Activated naive CD4-positive, alpha-beta T cell (primary cell): ENCODE data around the gene VPS8.
"Not testable (repeated sequence)": the region's sequence is repeated elsewhere in the genome, so short reads cannot be mapped to it uniquely, and the experiment has no call there.

Source experiments
- DNase-seq, 4 experiments: peaks; one replicate each; lab custom pipeline; 2025; lab: John Stamatoyannopoulos, UW

The VPS8 gene

GRCh38 chr3:184993394-184993793 lies 181.4 kb downstream of the VPS8 start:
- no peak for DNase-seq

GRCh38 chr3:185003876-185004275 lies 191.9 kb downstream of the VPS8 start:
- DNase-seq: not testable (repeated sequence)

- DNase-seq: no peak
These were observed 197.7 kb downstream of the VPS8 start for GRCh38 chr3:185009650-185010049.

- not testable (repeated sequence) for DNase-seq
These were observed 205.6 kb downstream of the VPS8 start for GRCh38 chr3:185017584-185017983.

DNA sequence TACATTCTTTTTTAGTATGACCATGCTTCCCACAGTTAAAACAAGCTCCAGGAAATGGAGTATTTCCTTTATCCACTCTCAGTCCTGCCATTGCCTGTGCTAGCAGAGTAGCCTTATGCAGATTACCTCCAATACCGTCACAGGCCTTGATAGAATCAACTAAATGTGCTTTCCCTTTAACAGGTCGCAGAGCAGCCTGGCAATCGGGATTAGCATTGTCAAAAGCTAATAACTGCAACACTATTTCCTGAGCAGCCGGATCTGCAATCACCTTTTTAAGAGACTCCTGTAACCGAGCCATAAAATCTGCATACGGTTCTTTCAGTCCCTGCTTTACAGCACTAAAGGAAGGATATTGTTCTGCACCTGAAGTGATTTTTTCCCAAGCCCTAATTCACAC lies 206.0 kb downstream of the VPS8 start:
- not testable (repeated sequence) for DNase-seq

- DNase-seq: no peak
These were observed 209.3 kb downstream of the VPS8 start for GRCh38 chr3:185021256-185021655.

DNA sequence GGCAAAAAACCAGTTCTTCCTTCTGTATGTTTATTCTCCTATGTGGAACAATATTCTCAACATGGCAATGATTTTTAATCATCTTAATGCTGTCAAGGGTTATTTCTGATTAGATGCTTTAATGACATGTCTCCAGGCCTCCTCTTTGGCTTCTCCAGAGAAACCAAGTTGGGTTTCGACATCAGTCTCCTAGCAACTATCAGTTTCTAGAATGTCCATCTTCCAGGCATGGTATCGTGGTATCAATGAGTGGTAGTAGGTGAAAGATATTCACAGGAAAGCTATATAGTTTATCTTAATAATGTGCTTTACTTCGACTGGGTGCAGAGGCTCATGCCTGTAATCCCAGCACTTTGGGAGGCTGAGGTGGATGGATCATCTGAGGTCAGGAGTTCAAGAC lies 212.4 kb downstream of the VPS8 start:
- no peak for DNase-seq

GRCh38 chr3:185024966-185025365 lies 213.0 kb downstream of the VPS8 start:
- DNase-seq: no peak

DNA sequence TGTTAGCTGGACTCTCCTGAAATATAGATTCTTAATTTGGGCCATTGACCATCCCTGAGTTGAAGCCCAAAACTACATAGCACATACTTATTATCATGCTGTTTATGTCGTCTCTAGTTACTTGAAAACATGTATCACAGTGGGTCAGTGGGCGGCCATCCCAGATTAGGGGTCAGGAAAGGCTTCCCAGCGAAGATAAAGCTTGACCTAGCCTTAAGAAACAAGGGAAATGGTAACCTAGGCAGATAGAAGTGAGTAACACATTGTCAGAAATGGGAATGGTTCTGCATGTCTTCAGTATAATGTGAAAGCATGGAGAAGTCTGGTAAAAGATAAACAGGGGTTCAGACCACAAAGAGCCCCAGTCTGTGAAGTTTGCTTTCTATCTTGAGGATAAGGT lies 216.2 kb downstream of the VPS8 start:
- no peak for DNase-seq

GRCh38 chr3:185029086-185029485 lies 217.1 kb downstream of the VPS8 start:
- no peak for DNase-seq

GRCh38 chr3:185030399-185030798 lies 218.4 kb downstream of the VPS8 start:
- DNase-seq: no peak

DNA sequence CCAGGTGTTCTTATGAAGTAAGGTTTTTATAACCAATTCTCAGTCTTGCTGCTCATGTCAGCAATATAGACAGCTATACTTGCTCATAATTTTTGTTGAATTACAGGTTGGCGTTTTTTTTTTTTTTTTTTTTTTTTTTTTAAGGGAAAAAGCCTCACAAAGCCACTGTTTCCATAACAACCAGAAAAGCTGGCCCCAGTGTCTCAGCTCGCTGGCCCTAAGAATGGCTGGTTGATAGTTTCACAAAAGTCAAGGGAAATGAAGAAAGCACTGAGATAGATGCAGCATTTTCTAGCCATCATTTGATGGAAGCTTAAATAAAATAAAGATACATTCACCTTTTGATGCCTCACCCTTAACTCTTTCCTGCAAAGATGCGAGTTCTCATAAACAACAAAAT lies 219.0 kb downstream of the VPS8 start:
- DNase-seq: no peak

DNA sequence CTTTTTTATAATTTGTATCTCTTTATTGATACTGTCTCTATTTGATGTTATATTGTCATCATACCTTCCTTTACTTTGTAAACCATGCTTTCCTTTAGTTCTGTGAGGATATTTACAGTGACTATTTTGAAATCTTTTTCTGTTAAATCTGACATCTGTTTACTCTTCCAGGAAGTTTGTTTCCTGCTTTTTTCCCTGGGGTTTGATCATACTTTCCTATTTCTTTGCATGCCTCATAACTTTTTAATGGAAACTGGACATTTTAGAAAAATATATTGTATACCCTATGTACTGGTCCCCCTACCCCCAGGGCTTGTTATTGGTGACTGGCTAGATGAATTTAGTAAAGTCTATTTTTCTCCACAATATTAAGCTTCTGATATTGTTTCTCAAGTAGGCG lies 225.8 kb downstream of the VPS8 start:
- no peak for DNase-seq

DNA sequence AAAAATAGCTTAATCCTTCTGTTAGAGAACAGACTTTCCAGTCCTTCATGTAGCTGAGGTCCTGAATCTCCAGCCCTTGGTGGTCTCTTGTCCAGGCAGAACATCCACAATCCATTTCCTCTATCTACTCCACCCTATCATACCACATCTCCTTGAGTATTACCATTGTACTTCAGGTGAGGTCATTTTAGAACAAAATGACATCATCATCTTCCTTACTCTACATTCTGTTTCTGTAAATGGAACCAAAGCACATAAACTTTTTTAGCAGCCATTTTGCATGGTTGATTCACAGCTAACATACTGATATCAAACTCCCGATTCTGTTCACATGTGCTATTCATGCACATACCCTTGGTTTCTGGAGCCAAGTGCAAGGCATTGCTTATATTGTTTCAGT lies 228.5 kb downstream of the VPS8 start:
- DNase-seq: no peak

GRCh38 chr3:185041540-185041939 lies 229.6 kb downstream of the VPS8 start:
- DNase-seq: no peak

DNA sequence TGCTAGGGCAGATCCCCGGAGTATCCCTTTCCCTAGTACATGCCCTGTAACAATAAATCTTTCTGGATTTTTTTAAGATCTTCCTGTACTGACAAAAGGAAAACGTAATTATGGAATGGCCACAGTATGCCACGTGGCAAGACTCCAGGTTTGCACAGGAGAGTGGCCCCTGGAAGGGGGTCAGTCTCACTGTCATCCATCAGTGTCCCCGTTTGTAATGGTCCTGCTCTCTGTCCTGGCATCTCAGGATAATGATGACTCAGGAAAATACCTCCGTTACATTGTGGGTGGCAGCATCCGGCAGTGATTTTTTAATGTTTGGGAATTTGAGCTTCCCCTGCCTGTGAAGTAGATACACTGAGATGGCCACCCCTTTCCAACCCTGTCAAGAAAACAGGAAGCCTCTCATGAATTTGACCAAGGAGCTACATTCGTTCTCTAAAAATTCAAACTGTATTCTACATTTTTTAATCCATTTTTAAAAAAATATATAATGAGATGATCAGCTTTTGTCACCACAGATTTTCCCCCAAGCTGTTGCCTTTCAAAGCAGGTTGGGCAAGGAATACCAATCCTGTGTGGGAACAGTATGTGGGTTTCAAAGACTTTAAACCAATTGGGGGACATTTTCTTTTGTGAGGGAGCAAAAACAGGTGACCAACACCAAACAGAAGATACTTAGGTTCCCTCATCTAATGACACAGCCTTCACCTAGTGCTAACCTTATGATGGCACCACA lies 230.5 kb downstream of the VPS8 start:
- DNase-seq: no peak

DNA sequence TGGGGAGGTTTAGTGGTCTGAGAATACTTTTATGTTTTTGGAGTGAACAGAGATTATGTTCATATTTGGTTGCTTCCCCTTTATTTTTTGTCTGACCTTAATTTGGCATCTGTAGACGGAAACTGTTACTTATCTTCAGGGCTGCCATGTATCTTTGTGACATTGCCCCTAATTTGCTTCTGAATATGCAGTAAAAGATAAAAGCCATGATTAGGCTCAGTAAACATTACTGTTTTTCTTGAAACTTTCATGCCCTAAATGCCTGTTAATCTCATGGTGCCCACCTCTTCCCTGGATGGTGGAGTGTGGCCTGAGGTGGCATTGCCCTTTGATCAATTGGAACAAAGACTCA lies 234.2 kb downstream of the VPS8 start:
- no peak for DNase-seq

DNA sequence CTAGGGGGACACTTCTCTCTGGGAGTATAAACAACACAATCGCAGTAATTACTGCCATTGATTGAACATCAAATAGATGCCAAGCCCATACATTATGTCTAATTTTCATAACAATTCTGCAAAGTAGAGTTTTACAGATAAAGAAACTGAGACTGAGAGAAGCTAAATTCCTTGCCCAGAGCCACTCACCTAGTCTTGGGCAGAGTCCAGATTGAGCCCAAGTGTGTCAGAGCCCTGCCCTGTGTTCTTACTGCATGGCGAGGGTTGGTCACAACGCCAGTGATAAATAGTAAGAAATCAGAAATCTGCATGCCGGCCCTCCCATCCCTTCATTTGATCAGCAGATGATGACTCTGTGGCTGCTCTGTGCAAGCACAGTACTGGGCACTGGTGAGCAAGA lies 234.6 kb downstream of the VPS8 start:
- no peak for DNase-seq

- DNase-seq: no peak
These were observed 237.7 kb downstream of the VPS8 start for GRCh38 chr3:185049710-185050109.

- DNase-seq: no peak
These were observed 239.8 kb downstream of the VPS8 start for GRCh38 chr3:185051801-185052200.

DNA sequence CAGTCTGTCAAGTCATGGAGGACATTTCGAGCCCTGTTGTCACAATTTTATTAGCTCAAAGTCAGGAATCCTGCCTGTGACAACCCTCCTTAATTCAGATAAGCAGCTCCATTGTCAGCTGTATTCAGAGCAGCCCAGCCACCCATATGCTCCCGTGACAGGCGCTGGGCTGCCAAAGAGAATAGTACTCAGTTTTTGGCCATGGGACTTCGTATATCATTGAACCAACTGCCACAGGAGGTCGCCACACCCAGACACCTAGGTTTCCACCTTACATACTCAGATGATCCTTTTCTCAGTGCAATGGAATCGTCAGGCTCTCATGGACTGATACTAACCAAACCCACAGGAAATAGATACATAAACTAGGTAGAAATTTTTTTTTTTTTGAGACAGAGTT lies 240.7 kb downstream of the VPS8 start:
- DNase-seq: no peak

DNA sequence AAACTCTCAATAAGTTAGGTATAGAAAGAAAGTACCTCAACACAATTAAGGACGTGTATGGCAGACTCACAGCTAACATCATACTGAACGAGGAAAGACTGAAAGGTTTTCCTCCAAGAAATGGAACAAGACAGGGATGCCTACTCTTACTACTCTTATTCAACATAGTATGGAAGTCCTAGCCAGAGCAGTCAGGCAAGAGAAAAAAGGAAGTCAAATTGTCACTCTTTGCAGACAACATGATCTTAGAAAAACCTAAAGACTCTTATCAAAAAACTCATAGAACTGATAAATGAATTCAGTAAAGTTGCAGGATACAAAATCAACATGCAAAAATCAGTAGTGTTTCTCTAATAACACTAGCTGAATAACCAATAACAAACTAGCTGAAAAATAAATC lies 244.9 kb downstream of the VPS8 start:
- DNase-seq: no peak

DNA sequence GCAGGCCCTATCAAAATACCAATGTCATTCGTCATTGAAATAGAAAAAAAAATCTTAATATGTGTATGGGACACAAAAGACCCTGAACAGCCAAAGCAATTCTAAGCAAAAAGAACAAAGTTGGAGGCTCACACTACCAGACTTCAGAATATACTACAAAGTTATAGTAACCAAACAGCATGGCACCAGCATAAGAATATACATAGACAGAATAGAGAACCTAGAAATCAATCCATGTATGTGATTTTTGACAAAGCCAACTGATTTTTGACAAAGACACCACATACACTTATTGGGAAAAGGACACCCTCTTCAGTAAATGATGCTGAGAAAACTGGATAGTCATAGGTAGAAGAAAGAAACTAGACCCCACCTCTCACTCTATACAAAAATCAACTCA lies 245.9 kb downstream of the VPS8 start:
- no peak for DNase-seq

DNA sequence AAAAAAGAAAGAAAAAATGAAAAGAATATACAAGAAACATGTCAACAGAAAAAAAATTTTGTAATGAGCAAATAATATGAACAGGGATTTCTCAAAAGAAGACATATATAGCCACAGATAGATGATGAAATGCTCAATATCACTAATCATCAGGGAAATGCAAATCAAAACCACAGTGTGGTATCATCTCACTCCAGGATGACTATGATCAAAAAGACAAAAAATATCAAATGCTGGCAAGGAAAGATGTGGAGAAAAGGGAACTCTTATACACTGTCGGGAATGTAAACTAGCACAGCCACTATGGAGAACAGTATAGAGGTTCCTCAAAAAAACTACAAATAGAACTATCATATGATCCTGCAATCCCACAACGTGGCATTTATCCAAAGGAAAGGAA lies 246.8 kb downstream of the VPS8 start:
- DNase-seq: no peak

DNA sequence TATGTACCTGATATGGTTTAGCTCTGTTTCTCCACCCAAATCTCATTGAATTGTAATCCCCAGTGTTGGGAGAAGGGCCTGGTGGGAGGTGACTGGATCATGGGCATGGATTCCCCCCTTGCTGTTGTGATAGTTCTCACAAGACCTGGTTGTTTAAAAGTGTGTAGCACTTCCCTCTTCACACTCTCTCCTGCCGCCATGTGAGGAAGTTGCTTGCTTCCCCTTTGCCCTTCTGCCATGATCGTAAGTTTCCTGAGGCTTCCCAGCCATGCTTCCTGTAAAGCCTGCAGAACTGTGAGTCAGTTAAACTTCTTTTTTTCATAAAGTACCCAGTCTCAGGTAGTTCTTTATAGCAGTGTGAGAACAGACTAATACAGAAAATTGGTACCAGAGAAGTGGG lies 247.8 kb downstream of the VPS8 start:
- DNase-seq: no peak
